Body of pancreas (tissue), 4 donors: ENCODE measurements around the gene PWP1. TPM values are rescaled to one million over a fixed set of nuclear protein-coding genes. Genes with fewer than 3 reads are reported as not detected.
"Not testable (repeated sequence)": the region's sequence is repeated elsewhere in the genome, so short reads cannot be mapped to it uniquely, and the experiment has no call there.

Source experiments
- ATAC-seq: fragments of 150-250 bp; one replicate; pipeline ENCODE4 v1.9.1; 2016
- DNase-seq, 4 donors: peaks; one replicate each; pipeline ENCODE4 v3.0.0-alpha.2; 2019
- H3K27ac ChIP-seq, 4 donors: fragments of 200-600 bp; sonication (generic); 1 replicate in 3 of 4; 2 replicates in 1 of 4; pipeline versions ENCODE4 v1.5.1 to v1.6.1; 2016 to 2019; ENCODE audit warnings: mild to moderate bottlenecking in 1 of 4, mixed read lengths in 1 of 4, moderate library complexity in 1 of 4
- H3K27me3 ChIP-seq, 2 donors: fragments of 200-600 bp; sonication (generic); one replicate each; pipeline ENCODE4 v1.6.0; 2016; ENCODE audit warnings: mild to moderate bottlenecking in 1 of 2
- H3K36me3 ChIP-seq, 2 donors: fragments of 200-600 bp; sonication (generic); replicated peaks in 1 of 2; 2 replicates each; pipeline ENCODE4 v1.5.1; 2016; ENCODE audit warnings: low read depth in 2 of 2; ENCODE audit not compliant: insufficient read depth in 1 of 2
- H3K4me1 ChIP-seq: fragments of 200-600 bp; sonication (generic); one replicate; pipeline ENCODE4 v1.6.0; 2016
- H3K4me3 ChIP-seq, 2 donors: fragments of 200-600 bp; sonication (generic); 1 replicate in 1 of 2; 2 replicates in 1 of 2; pipeline ENCODE4 v1.5.1; 2016 to 2019
- H3K9me3 ChIP-seq, 3 donors: fragments of 200-600 bp; sonication (generic); 1 replicate in 2 of 3; 2 replicates in 1 of 3; pipeline ENCODE4 v1.5.1; 2016
- CTCF ChIP-seq, 7 experiments: fragments of 450-650 bp in 4 of 7; fragments of 200-600 bp in 3 of 7; sonication (generic) in 3 of 7; IDR thresholded peaks; one replicate each; pipeline ENCODE4 v1.5.1; 2016 to 2019; ENCODE audit warnings: antibody characterized with exemption in 7 of 7
- POLR2A ChIP-seq, 3 donors: fragments of 450-650 bp; IDR thresholded peaks; one replicate each; pipeline ENCODE4 v1.6.1; 2016; ENCODE audit warnings: antibody characterized with exemption in 3 of 3, mild to moderate bottlenecking in 2 of 3
- WGBS, 2 donors: methylation state at CpG; one replicate each; pipeline ENCODE4 v1.1.5; 2017; 5-methylcytosine and 5-hydroxymethylcytosine counted together
- intact Hi-C: fragments of 100-400 bp; cut with DNase I; formaldehyde crosslinking; loops from one replicate; pipeline ENCODE4 v1.15.1; 2023
- total RNA-seq, 2 donors: library from RNA; depleted of rRNA; stranded (reverse); fragments of >200 nt; gene quantifications; one replicate each; pipeline ENCODE4 v1.1.0, GENCODE V29; 2016

Gene PWP1
- total RNA-seq, 2 donors from 2014 or later: 48.8 to 97.9 TPM

DNA sequence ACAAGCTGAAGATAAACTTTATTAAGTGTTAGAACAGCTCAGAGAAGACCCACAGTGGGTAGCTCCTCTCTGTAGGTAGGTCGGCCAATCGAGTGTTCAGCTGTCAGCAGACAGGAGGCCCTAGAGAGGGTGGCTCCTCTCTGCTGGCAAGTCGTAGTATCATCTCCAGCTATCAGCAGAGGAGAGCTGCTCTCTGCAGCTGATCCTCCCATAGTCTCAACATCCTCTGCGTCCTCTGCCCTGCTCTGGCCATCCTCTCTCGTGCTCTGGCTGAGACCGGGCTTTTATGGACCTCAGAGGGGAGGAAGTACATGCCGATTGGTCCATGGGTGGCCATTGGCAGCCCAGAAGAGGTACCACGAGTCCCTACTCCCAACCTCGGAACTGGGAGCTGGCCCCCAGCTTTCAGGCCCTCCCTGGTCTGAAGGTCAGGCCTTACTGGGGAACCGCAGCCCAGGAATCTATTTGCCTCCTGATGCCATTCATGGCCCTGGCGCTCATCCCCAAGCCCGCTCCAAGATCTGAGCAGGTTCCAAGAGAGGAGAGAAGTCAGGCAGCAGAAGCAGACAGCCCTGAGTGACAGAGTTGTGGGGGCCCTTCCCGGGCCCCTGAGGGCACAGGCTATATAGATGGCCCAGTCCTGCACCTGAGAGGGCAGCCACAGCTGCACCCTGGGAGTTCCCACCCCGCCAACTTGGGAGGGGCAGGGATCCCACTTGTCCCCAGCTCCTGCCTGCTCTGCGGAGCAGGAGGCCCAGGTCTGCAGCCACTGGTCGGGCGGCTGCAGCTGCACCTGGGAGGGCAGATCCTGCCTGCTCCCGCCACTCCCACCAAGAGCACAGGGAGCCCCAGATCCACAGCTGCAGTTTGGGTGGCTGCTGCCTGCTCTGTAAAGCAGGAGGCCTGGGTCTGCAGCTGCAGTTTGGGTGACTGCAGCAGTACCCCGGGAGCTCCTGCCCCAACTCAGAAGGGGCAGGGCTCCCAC, 3.5 kb upstream of the PWP1 start:
- Histone ChIP-seq H3K36me3 (no peaks in the 10 kb centered on the region), H3K27ac (no peak overlapping the region), H3K4me3 (no peak overlapping the region), H3K4me1 (peaks cover 16% of the 10 kb centered on the region), H3K27me3 (no peaks in the 10 kb centered on the region), H3K9me3 (no peaks in the 10 kb centered on the region)
- DNase-seq (no peak), ATAC-seq (no peak)
- WGBS, 2 donors: 67 to 75% methylated on average over 10 to 18 of the region's 19 CpGs
- intact Hi-C loops: no loop called here
- TF ChIP-seq CTCF (IDR thresholded peaks at IDR 0.05) (no peak), POLR2A (IDR thresholded peaks at IDR 0.05) (no peak)

GRCh38 chr12:107684029-107684795, 1.4 kb upstream of the PWP1 start:
- no peaks in the 10 kb centered on the region for H3K9me3 ChIP-seq
- ATAC-seq: no peak
- H3K36me3 ChIP-seq: peaks cover 0 to 8% of the 10 kb centered on the region in 2 donors
- no peaks in the 10 kb centered on the region for H3K27me3 ChIP-seq
- intact Hi-C loops: no loop called here
- 63 to 76% methylated on average over 3 of the region's 3 CpGs for WGBS, 2 donors
- no peak overlapping the region for H3K4me3 ChIP-seq
- no peak for DNase-seq
- peaks cover 16% of the 10 kb centered on the region for H3K4me1 ChIP-seq
- TF ChIP-seq CTCF (IDR thresholded peaks at IDR 0.05): no peak
- TF ChIP-seq POLR2A (IDR thresholded peaks at IDR 0.05): no peak
- no peak overlapping the region for H3K27ac ChIP-seq

DNA sequence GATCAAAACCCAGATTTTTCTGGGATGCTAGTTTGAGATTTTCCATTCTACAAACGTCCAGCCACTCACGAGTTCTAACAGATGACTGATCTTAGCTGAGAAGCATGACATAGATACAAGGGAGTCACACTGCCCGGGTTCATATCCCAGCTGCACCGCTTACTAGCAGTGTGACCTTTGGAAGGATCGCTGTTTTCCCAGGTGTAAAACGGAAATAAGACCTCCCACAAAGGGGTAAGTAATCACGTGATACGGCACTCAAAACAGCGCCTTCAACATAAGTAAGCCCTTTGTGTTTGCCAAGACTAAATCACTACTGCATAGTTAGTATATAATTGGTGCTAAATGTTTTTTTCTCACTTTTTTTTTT, 624 bp upstream of the PWP1 start:
- intact Hi-C loops: no loop called here
- Histone ChIP-seq H3K4me1 (peaks cover 16% of the 10 kb centered on the region), H3K27ac (peak overlapping the region in 3 of 4 donors; percentile 55 to 86 (median 82)), H3K4me3 (no peak overlapping the region), H3K36me3 (peaks cover 3 to 9% of the 10 kb centered on the region in 2 donors), H3K9me3 (no peaks in the 10 kb centered on the region), H3K27me3 (no peaks in the 10 kb centered on the region)
- ATAC-seq (peak; percentile 49), DNase-seq (peak in 3 of 4 donors; percentile 22 to 36 (median 34))
- TF ChIP-seq CTCF (IDR thresholded peaks at IDR 0.05) (no peak), POLR2A (IDR thresholded peaks at IDR 0.05) (no peak)
- WGBS, 2 donors: 2 to 4% methylated on average over 7 to 9 of the region's 9 CpGs

GRCh38 chr12:107695772-107696171, 10.2 kb downstream of the PWP1 start:
- not testable (repeated sequence) for H3K27ac ChIP-seq, H3K9me3 ChIP-seq, H3K4me1 ChIP-seq, DNase-seq, H3K27me3 ChIP-seq, ATAC-seq, H3K4me3 ChIP-seq
- peaks cover 9 to 48% of the 10 kb centered on the region in 2 donors for H3K36me3 ChIP-seq
- peak in 2 of 7 experiments; percentile 8 to 13 for TF ChIP-seq CTCF (IDR thresholded peaks at IDR 0.05)
- WGBS, 2 donors: 69 to 85% methylated on average over 2 of the region's 2 CpGs
- intact Hi-C loops: loop anchor here (10.0 kb wide), 1 partner anchor 59 kb away; no protein-coding TSS in a partner anchor
